ENCODE measurements around the gene PXMP4.

Gene PXMP4

DNA sequence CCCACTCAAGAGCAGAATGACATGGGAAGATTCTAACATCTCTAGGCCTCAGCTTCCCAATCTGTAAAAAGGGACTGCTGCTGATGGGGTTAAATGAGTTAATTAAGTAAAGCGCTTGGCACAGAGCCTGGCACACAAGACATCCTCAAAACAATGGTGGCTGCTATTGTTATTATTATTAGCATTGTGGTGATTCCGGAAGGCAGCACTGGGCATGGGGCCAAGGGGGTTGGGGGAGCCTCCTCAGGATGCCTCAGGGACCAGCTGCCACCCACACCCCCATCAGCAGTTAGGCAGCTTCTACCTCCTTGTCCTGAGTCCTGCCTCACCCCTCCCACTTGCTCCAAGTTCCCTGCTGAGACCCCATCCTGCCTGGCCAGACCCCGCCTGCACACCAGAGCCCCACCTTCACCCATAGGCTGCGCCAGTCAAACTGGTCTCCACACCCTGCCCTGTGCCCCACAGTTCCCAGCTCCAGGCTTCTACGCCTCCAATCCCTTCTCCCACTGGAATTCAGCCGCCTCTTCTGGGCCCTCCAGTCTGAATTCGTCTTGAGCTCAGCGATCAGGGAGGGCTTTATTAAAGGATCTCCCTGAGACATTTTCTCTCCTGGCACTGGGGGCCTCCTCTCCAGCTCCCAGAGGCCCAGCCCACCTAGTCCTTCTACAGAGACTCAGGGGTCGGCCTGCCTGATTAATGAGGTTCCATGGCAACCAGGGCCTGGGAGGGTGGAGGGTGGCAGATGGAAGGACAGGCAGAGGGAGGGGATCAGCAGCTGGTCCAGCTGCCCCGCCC, 35.4 kb downstream of the PXMP4 start:
- Histone ChIP-seq H3K9me3 (ENCODE audit: control insufficient read depth, insufficient read depth, low read depth, low read length) (no peaks in the 10 kb centered on the region), H3K36me3 (ENCODE audit: control insufficient read depth in 2 of 2, insufficient read depth in 1 of 2, low read length in 2 of 2) (peaks cover 0 to 45% of the 10 kb centered on the region in 2 experiments; a peak in 1 of 3 replicates), H3K4me3 (ENCODE audit: low read depth, low read length) (peak overlapping the region; percentile 62), H3K4me1 (ENCODE audit: control insufficient read depth, insufficient read depth, low read length) (peaks cover 9% of the 10 kb centered on the region), H3K27ac (ENCODE audit: extremely low read depth, low read depth, low read length) (peak overlapping the region; percentile 95; the same call in 1 of the 2 replicates)
- ChIA-PET POLR2A (interaction anchor here (0.8 to 3.3 kb wide), 8 partner anchors 9 to 47 kb away, joined by 3 to 10 read pairs (median 5); partner anchors contain the start of genes ACTL10, PXMP4 and ZNF341), CTCF (interaction anchor here (0.6 to 1.3 kb wide), 4 partner anchors 18 to 31 kb away, joined by 3 to 4 read pairs (median 4); partner anchors contain the start of genes ACTL10 and C20orf144)
- TF ChIP-seq ZNF114 (tag by site-specific recombination; IDR thresholded peaks at IDR 0.05) (no peak), ZNF707 (tag by site-specific recombination; IDR thresholded peaks at IDR 0.05) (no peak), ZNF664 (tag by site-specific recombination; IDR thresholded peaks at IDR 0.05) (peak; percentile 83), ZNF292 (tag by site-specific recombination; IDR thresholded peaks at IDR 0.05; ENCODE audit: borderline replicate concordance, low read depth) (no peak), ZNF600 (tag by site-specific recombination; IDR thresholded peaks at IDR 0.05) (no peak), ZNF777 (tag by site-specific recombination; IDR thresholded peaks at IDR 0.05; ENCODE audit: borderline replicate concordance) (no peak), EGR2 (tag by site-specific recombination; IDR thresholded peaks at IDR 0.05; ENCODE audit: low read depth) (peak; percentile 89), ZNF112 (tag by site-specific recombination; IDR thresholded peaks at IDR 0.05) (no peak), ZNF548 (tag by site-specific recombination; IDR thresholded peaks at IDR 0.05) (no peak), ZNF140 (tag by site-specific recombination; IDR thresholded peaks at IDR 0.05) (no peak), MEIS1 (CRISPR knock-in tag; IDR thresholded peaks at IDR 0.05; ENCODE audit: borderline replicate concordance) (no peak), TRIM28 (IDR thresholded peaks at IDR 0.05; ENCODE audit: borderline replicate concordance, low read length) (no peak), ZBTB48 (tag by site-specific recombination; IDR thresholded peaks at IDR 0.05) (peak; percentile 50), KLF9 (tag by site-specific recombination; IDR thresholded peaks at IDR 0.05; ENCODE audit: low read depth) (peak; percentile 33; the same call in 1 of the 2 replicates), ZNF654 (tag by site-specific recombination; IDR thresholded peaks at IDR 0.05; ENCODE audit: low read depth) (no peak), ZNF280C (tag by site-specific recombination; IDR thresholded peaks at IDR 0.05) (no peak), ZBTB7A (tag by site-specific recombination; IDR thresholded peaks at IDR 0.05; ENCODE audit: low read depth) (no peak; the same call in 1 of the 2 replicates), ZSCAN4 (tag by site-specific recombination; IDR thresholded peaks at IDR 0.05) (no peak), ZNF558 (tag by site-specific recombination; IDR thresholded peaks at IDR 0.05) (no peak), KLF7 (tag by site-specific recombination; IDR thresholded peaks at IDR 0.05; ENCODE audit: borderline replicate concordance) (no peak), KLF16 (tag by site-specific recombination; IDR thresholded peaks at IDR 0.05) (no peak)
- TF ChIP-seq, protein P1, sequence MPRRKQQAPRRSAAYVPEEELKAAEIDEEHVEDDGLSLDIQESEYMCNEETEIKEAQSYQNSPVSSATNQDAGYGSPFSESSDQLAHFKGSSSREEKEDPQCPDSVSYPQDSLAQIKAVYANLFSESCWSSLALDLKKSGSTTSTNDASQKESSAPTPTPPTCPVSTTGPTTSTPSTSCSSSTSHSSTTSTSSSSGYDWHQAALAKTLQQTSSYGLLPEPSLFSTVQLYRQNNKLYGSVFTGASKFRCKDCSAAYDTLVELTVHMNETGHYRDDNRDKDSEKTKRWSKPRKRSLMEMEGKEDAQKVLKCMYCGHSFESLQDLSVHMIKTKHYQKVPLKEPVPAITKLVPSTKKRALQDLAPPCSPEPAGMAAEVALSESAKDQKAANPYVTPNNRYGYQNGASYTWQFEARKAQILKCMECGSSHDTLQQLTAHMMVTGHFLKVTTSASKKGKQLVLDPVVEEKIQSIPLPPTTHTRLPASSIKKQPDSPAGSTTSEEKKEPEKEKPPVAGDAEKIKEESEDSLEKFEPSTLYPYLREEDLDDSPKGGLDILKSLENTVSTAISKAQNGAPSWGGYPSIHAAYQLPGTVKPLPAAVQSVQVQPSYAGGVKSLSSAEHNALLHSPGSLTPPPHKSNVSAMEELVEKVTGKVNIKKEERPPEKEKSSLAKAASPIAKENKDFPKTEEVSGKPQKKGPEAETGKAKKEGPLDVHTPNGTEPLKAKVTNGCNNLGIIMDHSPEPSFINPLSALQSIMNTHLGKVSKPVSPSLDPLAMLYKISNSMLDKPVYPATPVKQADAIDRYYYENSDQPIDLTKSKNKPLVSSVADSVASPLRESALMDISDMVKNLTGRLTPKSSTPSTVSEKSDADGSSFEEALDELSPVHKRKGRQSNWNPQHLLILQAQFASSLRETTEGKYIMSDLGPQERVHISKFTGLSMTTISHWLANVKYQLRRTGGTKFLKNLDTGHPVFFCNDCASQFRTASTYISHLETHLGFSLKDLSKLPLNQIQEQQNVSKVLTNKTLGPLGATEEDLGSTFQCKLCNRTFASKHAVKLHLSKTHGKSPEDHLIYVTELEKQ (tag by site-specific recombination; IDR thresholded peaks at IDR 0.05; ENCODE audit: borderline replicate concordance) = no peak
- TF ChIP-seq, protein P2, sequence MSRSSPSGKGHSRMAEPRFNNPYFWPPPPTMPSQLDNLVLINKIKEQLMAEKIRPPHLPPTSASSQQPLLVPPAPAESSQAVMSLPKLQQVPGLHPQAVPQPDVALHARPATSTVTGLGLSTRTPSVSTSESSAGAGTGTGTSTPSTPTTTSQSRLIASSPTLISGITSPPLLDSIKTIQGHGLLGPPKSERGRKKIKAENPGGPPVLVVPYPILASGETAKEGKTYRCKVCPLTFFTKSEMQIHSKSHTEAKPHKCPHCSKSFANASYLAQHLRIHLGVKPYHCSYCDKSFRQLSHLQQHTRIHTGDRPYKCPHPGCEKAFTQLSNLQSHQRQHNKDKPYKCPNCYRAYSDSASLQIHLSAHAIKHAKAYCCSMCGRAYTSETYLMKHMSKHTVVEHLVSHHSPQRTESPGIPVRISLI (tag by site-specific recombination; IDR thresholded peaks at IDR 0.05) = no peak
- TF ChIP-seq, protein P3, sequence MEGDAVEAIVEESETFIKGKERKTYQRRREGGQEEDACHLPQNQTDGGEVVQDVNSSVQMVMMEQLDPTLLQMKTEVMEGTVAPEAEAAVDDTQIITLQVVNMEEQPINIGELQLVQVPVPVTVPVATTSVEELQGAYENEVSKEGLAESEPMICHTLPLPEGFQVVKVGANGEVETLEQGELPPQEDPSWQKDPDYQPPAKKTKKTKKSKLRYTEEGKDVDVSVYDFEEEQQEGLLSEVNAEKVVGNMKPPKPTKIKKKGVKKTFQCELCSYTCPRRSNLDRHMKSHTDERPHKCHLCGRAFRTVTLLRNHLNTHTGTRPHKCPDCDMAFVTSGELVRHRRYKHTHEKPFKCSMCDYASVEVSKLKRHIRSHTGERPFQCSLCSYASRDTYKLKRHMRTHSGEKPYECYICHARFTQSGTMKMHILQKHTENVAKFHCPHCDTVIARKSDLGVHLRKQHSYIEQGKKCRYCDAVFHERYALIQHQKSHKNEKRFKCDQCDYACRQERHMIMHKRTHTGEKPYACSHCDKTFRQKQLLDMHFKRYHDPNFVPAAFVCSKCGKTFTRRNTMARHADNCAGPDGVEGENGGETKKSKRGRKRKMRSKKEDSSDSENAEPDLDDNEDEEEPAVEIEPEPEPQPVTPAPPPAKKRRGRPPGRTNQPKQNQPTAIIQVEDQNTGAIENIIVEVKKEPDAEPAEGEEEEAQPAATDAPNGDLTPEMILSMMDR (tag by site-specific recombination; IDR thresholded peaks at IDR 0.05) = no peak
- TF ChIP-seq, protein P4, sequence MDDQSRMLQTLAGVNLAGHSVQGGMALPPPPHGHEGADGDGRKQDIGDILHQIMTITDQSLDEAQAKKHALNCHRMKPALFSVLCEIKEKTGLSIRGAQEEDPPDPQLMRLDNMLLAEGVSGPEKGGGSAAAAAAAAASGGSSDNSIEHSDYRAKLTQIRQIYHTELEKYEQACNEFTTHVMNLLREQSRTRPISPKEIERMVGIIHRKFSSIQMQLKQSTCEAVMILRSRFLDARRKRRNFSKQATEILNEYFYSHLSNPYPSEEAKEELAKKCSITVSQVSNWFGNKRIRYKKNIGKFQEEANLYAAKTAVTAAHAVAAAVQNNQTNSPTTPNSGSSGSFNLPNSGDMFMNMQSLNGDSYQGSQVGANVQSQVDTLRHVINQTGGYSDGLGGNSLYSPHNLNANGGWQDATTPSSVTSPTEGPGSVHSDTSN (CRISPR knock-in tag; IDR thresholded peaks at IDR 0.05) = no peak

All from HEK293 (cell line).